Activated CD8-positive, alpha-beta memory T cell treated with anti-CD3 and anti-CD28 coated beads, Interleukin-2, amount 10 ng/mL, durations not matched to agents 7 days and 5 days (primary cell): Measurements from ENCODE around the gene MRPL17. TPM values are rescaled to one million over a fixed set of nuclear protein-coding genes. Genes with fewer than 3 reads are reported as not detected.
A peak's percentile ranks its signal among the peaks of the same experiment; 100 is the strongest.

Source experiments
- ATAC-seq: fragments of 150-1000 bp; cut with Tn5 transposase; one replicate; pipeline ENCODE4 v1.10.0; 2021; ENCODE audit warnings: moderate library complexity
- CTCF ChIA-PET: fragments of 350-600 bp; sonication (Branson Sonifier 250); formaldehyde crosslinking; loops from one replicate; lab custom pipeline; 2021; ENCODE audit warnings: antibody characterized with exemption; lab: Charles Lee
- DNase-seq: peaks from one replicate; pipeline ENCODE4 v3.0.0-alpha.2; 2020
- H3K27ac Mint-ChIP-seq: one replicate; pipeline ENCODE4 v1.8.0; 2021; ENCODE audit warnings: mild to moderate bottlenecking, mixed read lengths
- H3K27me3 Mint-ChIP-seq: one replicate; pipeline ENCODE4 v1.8.0; 2021; ENCODE audit warnings: mixed read lengths
- H3K36me3 Mint-ChIP-seq: one replicate; pipeline ENCODE4 v1.8.0; 2021; ENCODE audit warnings: mild to moderate bottlenecking, mixed read lengths
- H3K4me1 Mint-ChIP-seq: one replicate; pipeline ENCODE4 v1.8.0; 2021; ENCODE audit warnings: mixed read lengths
- H3K4me3 Mint-ChIP-seq: one replicate; pipeline ENCODE4 v1.8.0; 2021; ENCODE audit warnings: mild to moderate bottlenecking, moderate library complexity, mixed read lengths
- H3K9me3 Mint-ChIP-seq: one replicate; pipeline ENCODE4 v1.8.0; 2022; ENCODE audit warnings: low read depth, mixed read lengths
- total RNA-seq, 2 experiments: library from RNA; stranded (reverse); gene quantifications; one replicate each; pipeline ENCODE4 v1.2.3, GENCODE V29; 2021

The MRPL17 gene
- total RNA-seq, 2 experiments from 2014 or later = 69.4 to 81.0 TPM

GRCh38 chr11:6656936-6657335 is 26.2 kb downstream of the MRPL17 start:
- ATAC-seq = no peak
- Mint-ChIP-seq H3K4me1 (peaks cover 1% of the 10 kb centered on the region), H3K36me3 (peaks cover 1% of the 10 kb centered on the region), H3K27me3 (peaks cover 19% of the 10 kb centered on the region), H3K4me3 (no peak overlapping the region), H3K27ac (no peak overlapping the region), H3K9me3 (no peaks in the 10 kb centered on the region)
- no peak for DNase-seq
- CTCF ChIA-PET = interaction anchor here (1.2 kb wide), 1 partner anchor 11 kb away, joined by 4 read pairs; no protein-coding TSS in a partner anchor

- peaks cover 1% of the 10 kb centered on the region for H3K4me1 Mint-ChIP-seq
- peaks cover 16% of the 10 kb centered on the region for H3K27me3 Mint-ChIP-seq
- DNase-seq (no peak), ATAC-seq (no peak)
- peaks cover 1% of the 10 kb centered on the region for H3K36me3 Mint-ChIP-seq
- CTCF ChIA-PET = interaction anchor here (1.2 kb wide), 1 partner anchor 11 kb away, joined by 4 read pairs; no protein-coding TSS in a partner anchor
- no peak overlapping the region for H3K27ac Mint-ChIP-seq
- no peak overlapping the region for H3K4me3 Mint-ChIP-seq
- no peaks in the 10 kb centered on the region for H3K9me3 Mint-ChIP-seq
These were observed 26.6 kb downstream of the MRPL17 start for GRCh38 chr11:6656584-6656915.

- H3K36me3 Mint-ChIP-seq = peaks cover 1% of the 10 kb centered on the region
These were observed 27.2 kb downstream of the MRPL17 start, which contains the start of gene DCHS1 for GRCh38 chr11:6655790-6656583. DCHS1 (minus strand) TSS chr11:6655809; CDS start chr11:6641613, 14,196 bp downstream.

GRCh38 chr11:6655020-6655789 is 27.9 kb downstream of the MRPL17 start:
- CTCF ChIA-PET = no interaction called here
- DNase-seq = no peak

More at GRCh38 chr11:6655790-6656583, 27.2 kb downstream of the MRPL17 start, which contains the start of gene DCHS1:
- Mint-ChIP-seq H3K4me1 (peaks cover 1% of the 10 kb centered on the region), H3K9me3 (no peaks in the 10 kb centered on the region), H3K4me3 (peak within 1 kb of the TSS; percentile 27), H3K27ac (no peak within 1 kb of the TSS), H3K27me3 (peaks cover 16% of the 10 kb centered on the region)
- peak; percentile 29 for ATAC-seq
- no peak for DNase-seq
- CTCF ChIA-PET = no interaction called here

GRCh38 chr11:6654281-6655019 is 28.7 kb downstream of the MRPL17 start:
- Mint-ChIP-seq H3K4me3 (no peak overlapping the region), H3K27ac (no peak overlapping the region), H3K36me3 (peaks cover 1% of the 10 kb centered on the region), H3K27me3 (peaks cover 16% of the 10 kb centered on the region), H3K9me3 (no peaks in the 10 kb centered on the region), H3K4me1 (peaks cover 1% of the 10 kb centered on the region)
- ATAC-seq (no peak), DNase-seq (no peak)
- CTCF ChIA-PET = interaction anchor here (0.6 to 1.4 kb wide), 4 partner anchors 29 to 84 kb away, joined by 3 to 5 read pairs (median 4); partner anchors contain the start of genes MRPL17, TAF10 and TPP1

More at GRCh38 chr11:6655020-6655789, 27.9 kb downstream of the MRPL17 start:
- Mint-ChIP-seq H3K27ac (no peak overlapping the region), H3K9me3 (no peaks in the 10 kb centered on the region), H3K27me3 (peaks cover 16% of the 10 kb centered on the region), H3K36me3 (peaks cover 1% of the 10 kb centered on the region), H3K4me3 (no peak overlapping the region), H3K4me1 (peaks cover 1% of the 10 kb centered on the region)
- peak; percentile 44 for ATAC-seq

- H3K4me1 Mint-ChIP-seq = peaks cover 1% of the 10 kb centered on the region
- CTCF ChIA-PET = interaction anchor here (0.6 to 1.4 kb wide), 5 partner anchors 15 to 85 kb away, joined by 3 to 5 read pairs (median 3); partner anchors contain the start of genes MRPL17, TAF10 and TPP1
- DNase-seq = no peak
- H3K4me3 Mint-ChIP-seq = no peak overlapping the region
- H3K9me3 Mint-ChIP-seq = no peaks in the 10 kb centered on the region
- H3K27me3 Mint-ChIP-seq = peaks cover 16% of the 10 kb centered on the region
- H3K36me3 Mint-ChIP-seq = peaks cover 1% of the 10 kb centered on the region
- ATAC-seq = no peak
- H3K27ac Mint-ChIP-seq = no peak overlapping the region
These were observed 29.5 kb downstream of the MRPL17 start for GRCh38 chr11:6653656-6654055.

- DNase-seq (no peak), ATAC-seq (no peak)
- no peaks in the 10 kb centered on the region for H3K9me3 Mint-ChIP-seq
- H3K4me3 Mint-ChIP-seq = no peak overlapping the region
- H3K4me1 Mint-ChIP-seq = peaks cover 1% of the 10 kb centered on the region
- H3K27me3 Mint-ChIP-seq = peaks cover 16% of the 10 kb centered on the region
- H3K36me3 Mint-ChIP-seq = peaks cover 1% of the 10 kb centered on the region
- CTCF ChIA-PET = interaction anchor here (0.9 to 1.1 kb wide), 2 partner anchors 15 to 85 kb away, joined by 3 read pairs; no protein-coding TSS in a partner anchor
- no peak overlapping the region for H3K27ac Mint-ChIP-seq
These were observed 30.0 kb downstream of the MRPL17 start for GRCh38 chr11:6653097-6653496.

- peaks cover 1% of the 10 kb centered on the region for H3K4me1 Mint-ChIP-seq
These were observed 31.0 kb downstream of the MRPL17 start for GRCh38 chr11:6652182-6652581.

GRCh38 chr11:6650980-6651379 is 32.2 kb downstream of the MRPL17 start:
- CTCF ChIA-PET = interaction anchor here (1.3 to 2.9 kb wide), 3 partner anchors 9 to 46 kb away, joined by 3 to 7 read pairs (median 5); partner anchors contain the start of gene TAF10

More at GRCh38 chr11:6652182-6652581, 31.0 kb downstream of the MRPL17 start:
- ATAC-seq = no peak
- Mint-ChIP-seq H3K27me3 (peaks cover 14% of the 10 kb centered on the region), H3K36me3 (peaks cover 1% of the 10 kb centered on the region), H3K9me3 (no peaks in the 10 kb centered on the region), H3K4me3 (no peak overlapping the region), H3K27ac (no peak overlapping the region)
- no peak for DNase-seq
- CTCF ChIA-PET = interaction anchor here (1.2 kb wide), 1 partner anchor 31 kb away, joined by 3 read pairs; no protein-coding TSS in a partner anchor

GRCh38 chr11:6650104-6650503 is 33.0 kb downstream of the MRPL17 start:
- Mint-ChIP-seq H3K9me3 (no peaks in the 10 kb centered on the region), H3K36me3 (no peaks in the 10 kb centered on the region), H3K4me3 (no peak overlapping the region), H3K4me1 (no peaks in the 10 kb centered on the region), H3K27ac (no peak overlapping the region), H3K27me3 (no peaks in the 10 kb centered on the region)
- CTCF ChIA-PET = interaction anchor here (0.8 to 2.9 kb wide), 8 partner anchors 8 to 45 kb away, joined by 3 to 7 read pairs (median 4); partner anchors contain the start of genes MRPL17, TAF10 and TPP1
- DNase-seq (no peak), ATAC-seq (no peak)

More at GRCh38 chr11:6650980-6651379, 32.2 kb downstream of the MRPL17 start:
- Mint-ChIP-seq H3K27me3 (peaks cover 2% of the 10 kb centered on the region), H3K4me1 (peaks cover 1% of the 10 kb centered on the region), H3K27ac (no peak overlapping the region), H3K36me3 (no peaks in the 10 kb centered on the region), H3K4me3 (no peak overlapping the region), H3K9me3 (no peaks in the 10 kb centered on the region)
- peak; percentile 18 for ATAC-seq
- no peak for DNase-seq

- Mint-ChIP-seq H3K4me1 (no peaks in the 10 kb centered on the region), H3K9me3 (no peaks in the 10 kb centered on the region), H3K36me3 (no peaks in the 10 kb centered on the region), H3K4me3 (no peak overlapping the region), H3K27me3 (no peaks in the 10 kb centered on the region), H3K27ac (no peak overlapping the region)
- ATAC-seq (no peak), DNase-seq (no peak)
- CTCF ChIA-PET = interaction anchor here (0.8 to 2.9 kb wide), 4 partner anchors 35 to 92 kb away, joined by 3 to 7 read pairs (median 4); partner anchors contain the start of genes MRPL17 and TAF10
These were observed 34.6 kb downstream of the MRPL17 start for GRCh38 chr11:6648501-6648900.

- H3K4me1 Mint-ChIP-seq = no peaks in the 10 kb centered on the region
These were observed 35.3 kb downstream of the MRPL17 start for GRCh38 chr11:6647836-6648235.

More at GRCh38 chr11:6647836-6648235, 35.3 kb downstream of the MRPL17 start:
- no peak overlapping the region for H3K4me3 Mint-ChIP-seq
- no peaks in the 10 kb centered on the region for H3K27me3 Mint-ChIP-seq
- H3K27ac Mint-ChIP-seq = no peak overlapping the region
- no peak for ATAC-seq
- DNase-seq = no peak
- no peaks in the 10 kb centered on the region for H3K36me3 Mint-ChIP-seq
- CTCF ChIA-PET = interaction anchor here (0.8 to 2.2 kb wide), 3 partner anchors 20 to 93 kb away, joined by 3 to 8 read pairs (median 4); partner anchors contain the start of gene MRPL17
- no peaks in the 10 kb centered on the region for H3K9me3 Mint-ChIP-seq
